BE2C (cell line): ENCODE data around the gene WASL.

Experiments
- DNase-seq: peaks from one replicate; pipeline ENCODE4 v3.0.0-alpha.2; 2020
- H3K27me3 ChIP-seq: fragments of 250-450 bp; sonication (Bioruptor Pico); 2 replicates; pipeline ENCODE4 v1.5.1; 2020; ENCODE audit warnings: mild to moderate bottlenecking
- H3K36me3 ChIP-seq: fragments of 250-450 bp; sonication (Bioruptor Pico); 2 replicates; pipeline ENCODE4 v1.5.1; 2020; ENCODE audit warnings: mild to moderate bottlenecking
- H3K4me1 ChIP-seq: fragments of 250-450 bp; sonication (Bioruptor Pico); 2 replicates; pipeline ENCODE4 v1.5.1; 2020
- H3K4me3 ChIP-seq: 2 replicates; pipeline ENCODE4 v1.5.1; 2011; ENCODE audit warnings: low read depth, low read length
- H3K9me3 ChIP-seq: fragments of 250-450 bp; sonication (Bioruptor Pico); 2 replicates; pipeline ENCODE4 v1.5.1; 2020
- TF ChIP-seq, protein P1 (sequence below): IDR thresholded peaks from 2 replicates; pipeline ENCODE4 v1.5.1; 2012; ENCODE audit warnings: mild to moderate bottlenecking, low read depth, low read length

The WASL gene

DNA sequence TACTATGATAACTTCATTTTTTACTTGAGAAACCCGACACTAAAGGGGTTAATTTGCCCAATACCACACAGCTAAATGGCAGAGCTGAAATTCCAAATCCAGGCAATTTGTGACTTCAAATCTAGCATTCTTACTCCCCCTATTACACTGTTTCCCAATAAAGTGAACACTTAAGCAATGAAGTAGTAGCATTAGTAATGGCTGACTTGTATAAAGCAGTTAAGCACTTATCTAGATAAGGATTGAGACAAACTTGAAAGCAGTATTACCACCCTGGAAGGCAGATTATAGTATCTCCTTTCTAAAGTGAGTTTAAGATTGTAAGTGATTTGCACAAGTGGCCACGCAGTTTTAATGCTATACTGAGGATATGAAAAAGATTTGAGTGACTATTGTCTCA, 39.3 kb downstream of the WASL start:
- no peaks in the 10 kb centered on the region for H3K27me3 ChIP-seq
- peaks cover 28% of the 10 kb centered on the region for H3K36me3 ChIP-seq
- TF ChIP-seq, protein P1, sequence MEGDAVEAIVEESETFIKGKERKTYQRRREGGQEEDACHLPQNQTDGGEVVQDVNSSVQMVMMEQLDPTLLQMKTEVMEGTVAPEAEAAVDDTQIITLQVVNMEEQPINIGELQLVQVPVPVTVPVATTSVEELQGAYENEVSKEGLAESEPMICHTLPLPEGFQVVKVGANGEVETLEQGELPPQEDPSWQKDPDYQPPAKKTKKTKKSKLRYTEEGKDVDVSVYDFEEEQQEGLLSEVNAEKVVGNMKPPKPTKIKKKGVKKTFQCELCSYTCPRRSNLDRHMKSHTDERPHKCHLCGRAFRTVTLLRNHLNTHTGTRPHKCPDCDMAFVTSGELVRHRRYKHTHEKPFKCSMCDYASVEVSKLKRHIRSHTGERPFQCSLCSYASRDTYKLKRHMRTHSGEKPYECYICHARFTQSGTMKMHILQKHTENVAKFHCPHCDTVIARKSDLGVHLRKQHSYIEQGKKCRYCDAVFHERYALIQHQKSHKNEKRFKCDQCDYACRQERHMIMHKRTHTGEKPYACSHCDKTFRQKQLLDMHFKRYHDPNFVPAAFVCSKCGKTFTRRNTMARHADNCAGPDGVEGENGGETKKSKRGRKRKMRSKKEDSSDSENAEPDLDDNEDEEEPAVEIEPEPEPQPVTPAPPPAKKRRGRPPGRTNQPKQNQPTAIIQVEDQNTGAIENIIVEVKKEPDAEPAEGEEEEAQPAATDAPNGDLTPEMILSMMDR = no peak
- H3K4me3 ChIP-seq = no peak overlapping the region
- H3K9me3 ChIP-seq = no peaks in the 10 kb centered on the region
- no peak for DNase-seq
- peaks cover 5% of the 10 kb centered on the region; the same call in 1 of the 2 replicates for H3K4me1 ChIP-seq

DNA sequence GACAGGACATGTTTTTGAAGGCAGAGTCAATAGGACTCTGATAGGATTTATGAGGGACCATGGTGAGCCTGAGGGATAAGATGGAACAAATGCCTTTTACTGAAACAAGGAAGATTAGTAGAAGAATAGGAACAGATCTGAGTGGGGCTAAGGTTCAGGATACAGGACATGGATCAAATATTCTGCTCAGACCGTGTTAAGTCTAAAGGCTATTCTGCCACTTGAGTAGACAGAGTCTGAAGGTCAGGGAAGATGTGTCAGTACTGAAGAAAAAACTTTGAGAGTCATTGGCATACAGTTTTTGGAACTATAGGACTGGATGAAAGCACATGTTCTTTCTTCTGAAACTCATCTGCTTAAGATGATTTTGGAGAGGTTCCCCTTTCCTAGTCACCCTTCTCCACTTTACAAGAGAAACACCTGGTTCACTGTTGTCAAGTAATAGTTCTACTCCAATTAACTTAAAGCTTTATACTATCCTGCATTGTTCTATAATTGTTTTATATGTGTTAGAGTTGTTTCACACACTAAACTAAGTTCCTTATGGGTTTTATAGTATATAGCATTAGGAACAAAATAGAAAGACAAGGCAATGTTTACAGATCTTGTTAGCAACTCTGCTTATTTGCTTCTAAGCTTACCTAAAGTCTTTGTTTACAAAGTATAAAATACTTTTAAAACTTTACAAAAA, 43.4 kb downstream of the WASL start:
- Histone ChIP-seq H3K4me1 (peaks cover under 1% of the 10 kb centered on the region; the same call in 1 of the 2 replicates), H3K36me3 (peaks cover 35% of the 10 kb centered on the region), H3K27me3 (no peaks in the 10 kb centered on the region), H3K9me3 (no peaks in the 10 kb centered on the region), H3K4me3 (no peak overlapping the region)
- TF ChIP-seq, protein P1 = no peak
- DNase-seq = no peak

DNA sequence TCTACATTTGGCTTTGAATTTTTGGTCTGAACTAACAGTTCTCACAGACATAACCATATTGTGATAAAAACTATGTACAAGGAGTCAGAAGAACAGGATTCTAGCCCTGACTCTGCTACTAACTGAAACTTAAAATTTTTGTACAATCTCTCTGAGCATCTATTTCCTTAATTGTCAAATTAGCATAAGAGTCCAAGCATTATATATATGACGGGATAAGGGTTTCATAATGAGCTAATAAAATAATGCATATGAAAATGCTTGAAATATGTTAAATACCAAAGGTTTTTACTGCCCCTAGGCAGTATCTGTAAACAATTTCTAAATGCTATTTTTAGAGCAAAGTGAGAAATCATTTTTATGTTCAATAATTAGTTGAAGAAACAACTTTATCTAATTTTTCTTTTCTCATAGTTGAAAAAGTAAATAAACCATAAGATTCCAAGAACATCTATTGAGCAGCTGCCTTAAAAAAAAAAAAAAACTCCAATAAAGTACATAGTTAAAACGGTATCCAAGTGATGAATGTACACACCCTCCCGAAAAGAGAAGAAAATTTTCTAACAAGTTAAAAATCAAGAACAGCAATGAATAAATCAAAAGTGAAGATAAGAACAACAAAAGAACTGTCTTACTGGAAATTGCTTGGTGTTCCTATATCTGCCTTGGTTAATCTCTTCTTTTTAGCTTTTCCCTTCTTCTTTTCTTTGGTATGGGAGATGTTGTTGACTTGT, 52.7 kb downstream of the WASL start:
- Histone ChIP-seq H3K9me3 (no peaks in the 10 kb centered on the region), H3K36me3 (peaks cover 23% of the 10 kb centered on the region), H3K27me3 (no peaks in the 10 kb centered on the region), H3K4me3 (no peak overlapping the region), H3K4me1 (no peaks in the 10 kb centered on the region)
- DNase-seq = no peak
- TF ChIP-seq, protein P1 = no peak

DNA sequence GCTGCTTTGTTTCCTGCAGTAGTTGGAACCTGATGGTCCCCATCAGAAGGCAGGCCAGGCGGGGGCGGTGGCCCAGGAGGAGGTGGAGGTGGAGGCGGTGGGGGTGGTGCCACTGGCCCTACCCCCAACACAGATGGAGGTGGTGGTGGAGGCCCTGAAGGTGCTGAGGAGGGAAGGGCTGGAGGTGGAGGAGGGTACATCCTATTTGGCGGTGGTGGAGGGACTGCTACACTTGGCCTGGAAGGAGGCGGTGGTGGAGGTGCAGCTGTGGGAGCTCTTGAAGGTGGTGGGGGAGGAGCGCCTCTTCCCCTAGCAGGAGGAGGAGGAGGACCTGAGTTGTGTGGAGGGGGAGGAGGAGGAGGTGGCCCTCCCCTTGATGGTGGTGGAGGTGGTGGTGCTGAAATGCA, 56.3 kb downstream of the WASL start:
- TF ChIP-seq, protein P1 = no peak
- Histone ChIP-seq H3K9me3 (no peaks in the 10 kb centered on the region), H3K4me3 (no peak overlapping the region), H3K27me3 (no peaks in the 10 kb centered on the region), H3K36me3 (peaks cover 28% of the 10 kb centered on the region), H3K4me1 (no peaks in the 10 kb centered on the region)
- DNase-seq = no peak

DNA sequence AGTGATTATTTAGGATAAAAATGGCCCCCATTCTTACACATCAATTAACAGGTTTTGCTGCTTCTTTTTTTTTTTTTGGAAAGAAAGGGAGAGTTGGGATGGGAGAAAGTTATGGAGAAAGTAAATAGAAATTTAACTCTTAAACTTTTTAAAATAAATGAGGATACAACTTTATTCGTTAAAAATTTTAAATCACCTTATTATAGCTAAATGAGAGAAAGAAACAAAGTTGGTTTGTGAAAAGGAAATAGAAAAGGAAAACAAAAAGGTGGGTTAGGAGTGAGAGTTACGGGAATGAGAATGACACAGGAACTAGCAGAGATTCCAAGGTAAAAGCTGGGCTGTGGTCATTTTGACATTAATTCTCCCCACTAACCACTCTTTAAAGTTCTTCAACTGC, 58.3 kb downstream of the WASL start:
- Histone ChIP-seq H3K9me3 (no peaks in the 10 kb centered on the region), H3K4me3 (no peak overlapping the region), H3K27me3 (no peaks in the 10 kb centered on the region), H3K36me3 (peaks cover 29% of the 10 kb centered on the region), H3K4me1 (no peaks in the 10 kb centered on the region)
- TF ChIP-seq, protein P1 = no peak
- DNase-seq = no peak

DNA sequence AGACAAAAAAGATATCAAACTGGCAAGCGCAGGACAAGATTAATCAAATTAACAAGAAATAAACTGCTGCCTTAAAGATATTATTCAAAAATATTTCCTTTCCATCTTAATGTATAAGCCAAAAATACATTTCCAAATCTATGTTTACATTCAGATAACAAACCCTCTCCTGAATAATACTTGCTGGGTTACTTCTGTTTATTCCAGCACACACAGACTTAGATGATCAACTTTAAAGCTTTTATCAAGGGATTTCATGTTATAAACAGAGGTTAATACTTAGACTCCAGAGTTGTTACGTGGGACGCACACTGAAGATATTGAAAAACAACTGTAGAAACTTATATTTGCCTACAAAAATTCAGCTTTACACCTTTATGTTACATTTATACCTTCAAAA, 59.6 kb downstream of the WASL start:
- no peak for DNase-seq
- Histone ChIP-seq H3K9me3 (no peaks in the 10 kb centered on the region), H3K4me1 (no peaks in the 10 kb centered on the region), H3K4me3 (no peak overlapping the region), H3K36me3 (peaks cover 26% of the 10 kb centered on the region), H3K27me3 (no peaks in the 10 kb centered on the region)
- TF ChIP-seq, protein P1 = no peak
